ENCODE data around the gene PCDH9. TPM values are rescaled to one million over a fixed set of nuclear protein-coding genes. Genes with fewer than 3 reads are reported as not detected.

PCDH9 gene
- total and polyA plus RNA-seq, 10 of the 15 experiments (the other 5 are each of a cell fraction or from before 2014, with no cell fraction given) = 0.02 to 2.3 (median 0.05) TPM; not detected in 1

- peak in 1 of 2 experiments; percentile 18; a peak in 1 of 4 replicates for TF ChIP-seq EP300 (IDR thresholded peaks at IDR 0.05; ENCODE audit: borderline replicate concordance in 1 of 2, control insufficient read depth in 1 of 2, low read depth in 2 of 2, low read length in 2 of 2)
- peak; percentile 81 for TF ChIP-seq ZNF384 (IDR thresholded peaks at IDR 0.05; ENCODE audit: borderline replicate concordance, low read depth, low read length)
- TF ChIP-seq SMAD5 (IDR thresholded peaks at IDR 0.05; ENCODE audit: low read depth) = no peak
- peak; percentile 74 for TF ChIP-seq MEF2B (IDR thresholded peaks at IDR 0.05; ENCODE audit: partially characterized antibody, poor library complexity, severe bottlenecking)
- TF ChIP-seq CBX3 (IDR thresholded peaks at IDR 0.05; ENCODE audit: borderline replicate concordance, low read depth) = no peak
- TF ChIP-seq RBBP5 (conservative IDR thresholded peaks at IDR 0.05) = no peak
- TF ChIP-seq ASH2L (IDR thresholded peaks at IDR 0.05; ENCODE audit: borderline replicate concordance, low read depth) = no peak
- TF ChIP-seq BCLAF1 (IDR thresholded peaks at IDR 0.05) = no peak
Observed at GRCh38 chr13:66659701-66660467, 570.3 kb downstream of the PCDH9 start (continued).

GRCh38 chr13:66659286-66659685 is 570.9 kb downstream of the PCDH9 start:
- no peaks in the 10 kb centered on the region for H4K20me1 ChIP-seq (ENCODE audit: control insufficient read depth, insufficient read depth)
- no peak overlapping the region for H3K4me3 ChIP-seq
- no peaks in the 10 kb centered on the region for H3K79me2 ChIP-seq (ENCODE audit: control insufficient read depth, insufficient read depth, low read length)
- H3K36me3 ChIP-seq (ENCODE audit: control insufficient read depth in 2 of 2, insufficient read depth in 2 of 2, low read length in 1 of 2) = no peaks in the 10 kb centered on the region
- ATAC-seq = peak; percentile 11; the same call in 2 of the 3 replicates
- H3K27me3 ChIP-seq (replicated peaks in 1 of 2; ENCODE audit: control insufficient read depth in 2 of 2, insufficient read depth in 2 of 2, low read length in 1 of 2) = no peaks in the 10 kb centered on the region
- TF ChIP-seq TCF7 (IDR thresholded peaks at IDR 0.05; ENCODE audit: borderline replicate concordance) (no peak), SUPT20H (IDR thresholded peaks at IDR 0.05; ENCODE audit: borderline replicate concordance, control insufficient read depth, low read depth, low read length) (no peak), POLR2AphosphoS2 (IDR thresholded peaks at IDR 0.05; ENCODE audit: low read depth, low read length) (no peak)
- TF ChIP-seq, protein P1, sequence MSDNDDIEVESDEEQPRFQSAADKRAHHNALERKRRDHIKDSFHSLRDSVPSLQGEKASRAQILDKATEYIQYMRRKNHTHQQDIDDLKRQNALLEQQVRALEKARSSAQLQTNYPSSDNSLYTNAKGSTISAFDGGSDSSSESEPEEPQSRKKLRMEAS (IDR thresholded peaks at IDR 0.05; ENCODE audit: low read depth, low read length) = no peak
- no peak overlapping the region for H3K4me2 ChIP-seq (ENCODE audit: control insufficient read depth, insufficient read depth)
- ChIA-PET CTCF (interaction anchor here (0.6 to 1.3 kb wide), 4 partner anchors 23 to 358 kb away, joined by 3 to 8 read pairs (median 4); no protein-coding TSS in a partner anchor), RAD21 (ENCODE audit: unreplicated experiment) (interaction anchor here (0.9 to 1.2 kb wide), 2 partner anchors 15 to 41 kb away, joined by 7 read pairs; no protein-coding TSS in a partner anchor), SMC1A (ENCODE audit: uncharacterized antibody, unreplicated experiment) (interaction anchor here (0.9 to 1.2 kb wide), 6 partner anchors 10 to 88 kb away, joined by 3 to 5 read pairs (median 4); no protein-coding TSS in a partner anchor), POLR2A (no interaction called here)
- FAIRE-seq = no peak
- H3K4me1 ChIP-seq (ENCODE audit: control insufficient read depth, insufficient read depth, low read length) = no peaks in the 10 kb centered on the region
- WGBS (ENCODE audit: insufficient coverage, insufficient replicate concordance, low lambda C conversion rate, missing lambda C conversion rate) = 0% methylated on average over 2 of the region's 2 CpGs
- DNase-seq (ENCODE audit: low read depth, low spot score) = no peak
- H3K9ac ChIP-seq (ENCODE audit: control insufficient read depth, insufficient read depth, low read length) = no peak overlapping the region
- intact Hi-C loops (cut with micrococcal nuclease; ENCODE audit: unreplicated experiment) (no loop called here), in situ Hi-C loops (cut with MboI) (no loop called here)
- no TSS peak for BruUV-seq (replicated peaks)
- H3K27ac ChIP-seq (ENCODE audit: control insufficient read depth, insufficient read depth) = no peak overlapping the region
- H2AFZ ChIP-seq (ENCODE audit: control insufficient read depth, low read depth, low read length) = no peak overlapping the region
- no peaks in the 10 kb centered on the region for H3K9me3 ChIP-seq (replicated peaks; ENCODE audit: control insufficient read depth, insufficient read depth, low read length)
